IPS DF 6.9 (cell line): ENCODE results near the gene MUTYH.

ENCODE experiments used
- DNase-seq: peaks from one replicate; pipeline ENCODE4 v3.0.0-alpha.2; 2013; ENCODE audit warnings: low read depth, low spot score
- H3K27ac ChIP-seq: one replicate; pipeline ENCODE4 v1.5.1; 2013; ENCODE audit warnings: low read length, control low read depth
- H3K27me3 ChIP-seq: 2 replicates; pipeline ENCODE4 v1.6.1; 2013; ENCODE audit warnings: mild to moderate bottlenecking, low read length; ENCODE audit not compliant: control insufficient read depth, insufficient read depth
- H3K36me3 ChIP-seq: 2 replicates; pipeline ENCODE4 v1.6.1; 2013; ENCODE audit warnings: low read length; ENCODE audit not compliant: control insufficient read depth, insufficient read depth
- H3K4me1 ChIP-seq: 2 replicates; pipeline ENCODE4 v1.6.1; 2013; ENCODE audit warnings: low read length; ENCODE audit not compliant: control insufficient read depth, insufficient read depth
- H3K4me3 ChIP-seq: 2 replicates; pipeline ENCODE4 v1.5.1; 2013; ENCODE audit warnings: mild to moderate bottlenecking, low read length
- H3K9me3 ChIP-seq: 2 replicates; pipeline ENCODE4 v1.6.1; 2013; ENCODE audit warnings: low read length, inconsistent platforms; ENCODE audit not compliant: control insufficient read depth, insufficient read depth
- WGBS: extraction: QIAGEN DNeasy Blood & Tissue Kit; methylation state at CpG from one replicate; pipeline ENCODE4 v1.1.7; 2013; ENCODE audit warnings: mixed read lengths, missing lambda C conversion rate; ENCODE audit not compliant: insufficient read length, insufficient coverage; 5-methylcytosine and 5-hydroxymethylcytosine counted together

MUTYH gene

GRCh38 chr1:45334308-45335245 lies 5.7 kb downstream of the MUTYH start:
- no peaks in the 10 kb centered on the region for H3K4me1 ChIP-seq
- H3K27ac ChIP-seq = no peak overlapping the region
- H3K9me3 ChIP-seq = no peaks in the 10 kb centered on the region
- no peak overlapping the region for H3K4me3 ChIP-seq
- H3K36me3 ChIP-seq = peaks cover 25% of the 10 kb centered on the region
- no CpG with 5 or more reads among the region's 9 CpGs for WGBS
- H3K27me3 ChIP-seq = no peaks in the 10 kb centered on the region
- DNase-seq = no peak

- WGBS = no CpG with 5 or more reads among the region's 10 CpGs
- H3K36me3 ChIP-seq = peaks cover 26% of the 10 kb centered on the region
Measured at GRCh38 chr1:45332346-45332720, 7.9 kb downstream of the MUTYH start.

GRCh38 chr1:45331436-45332345 lies 8.5 kb downstream of the MUTYH start:
- DNase-seq = no peak
- H3K36me3 ChIP-seq = peaks cover 28% of the 10 kb centered on the region
- H3K4me3 ChIP-seq = no peak overlapping the region
- no peaks in the 10 kb centered on the region for H3K27me3 ChIP-seq
- H3K4me1 ChIP-seq = peaks cover 8% of the 10 kb centered on the region; the same call in 1 of the 2 replicates
- no peak overlapping the region for H3K27ac ChIP-seq
- no peaks in the 10 kb centered on the region for H3K9me3 ChIP-seq
- WGBS = no CpG with 5 or more reads among the region's 18 CpGs

More at GRCh38 chr1:45332346-45332720, 7.9 kb downstream of the MUTYH start:
- no peak for DNase-seq
- Histone ChIP-seq H3K9me3 (no peaks in the 10 kb centered on the region), H3K27me3 (no peaks in the 10 kb centered on the region), H3K27ac (no peak overlapping the region), H3K4me1 (peaks cover 5% of the 10 kb centered on the region; the same call in 1 of the 2 replicates), H3K4me3 (no peak overlapping the region)

- Histone ChIP-seq H3K27me3 (no peaks in the 10 kb centered on the region), H3K27ac (no peak overlapping the region), H3K4me3 (no peak overlapping the region), H3K36me3 (peaks cover 28% of the 10 kb centered on the region), H3K9me3 (no peaks in the 10 kb centered on the region), H3K4me1 (peaks cover 9% of the 10 kb centered on the region; the same call in 1 of the 2 replicates)
- no peak for DNase-seq
- WGBS = no CpG with 5 or more reads among the region's 4 CpGs
Measured at GRCh38 chr1:45329445-45329844, 10.8 kb downstream of the MUTYH start.

- H3K9me3 ChIP-seq = no peaks in the 10 kb centered on the region
- H3K36me3 ChIP-seq = peaks cover 22% of the 10 kb centered on the region
- H3K27me3 ChIP-seq = no peaks in the 10 kb centered on the region
- H3K4me3 ChIP-seq = no peak overlapping the region
- DNase-seq = no peak
- no peak overlapping the region for H3K27ac ChIP-seq
- H3K4me1 ChIP-seq = peaks cover 9% of the 10 kb centered on the region; the same call in 1 of the 2 replicates
- WGBS = no CpG with 5 or more reads among the region's 5 CpGs
Measured at GRCh38 chr1:45328680-45329079, 11.6 kb downstream of the MUTYH start.

GRCh38 chr1:45327644-45328515 lies 12.4 kb downstream of the MUTYH start:
- no CpG with 5 or more reads among the region's 19 CpGs for whole genome bisulfite sequencing
- no peak for DNase-seq
- Histone ChIP-seq H3K27me3 (no peaks in the 10 kb centered on the region), H3K9me3 (no peaks in the 10 kb centered on the region), H3K4me3 (no peak overlapping the region; the same call in 1 of the 2 replicates), H3K36me3 (peaks cover 20% of the 10 kb centered on the region), H3K27ac (no peak overlapping the region), H3K4me1 (peaks cover 9% of the 10 kb centered on the region; the same call in 1 of the 2 replicates)

GRCh38 chr1:45326627-45327623 lies 13.3 kb downstream of the MUTYH start, which contains the start of gene HPDL:
Gene HPDL (plus strand): TSS chr1:45326895. CDS start chr1:45327149, 254 bp downstream.
- Histone ChIP-seq H3K9me3 (no peaks in the 10 kb centered on the region), H3K27ac (no peak within 1 kb of the TSS), H3K36me3 (peaks cover 11% of the 10 kb centered on the region), H3K27me3 (no peaks in the 10 kb centered on the region), H3K4me3 (peak within 1 kb of the TSS; percentile 2; the same call in 1 of the 2 replicates), H3K4me1 (peaks cover 9% of the 10 kb centered on the region; the same call in 1 of the 2 replicates)
- WGBS = no CpG with 5 or more reads among the region's 96 CpGs
- DNase-seq = peak; percentile 75

- no CpG with 5 or more reads among the region's 6 CpGs for WGBS
- DNase-seq = no peak
- H3K27ac ChIP-seq = no peak overlapping the region
- peaks cover 9% of the 10 kb centered on the region; the same call in 1 of the 2 replicates for H3K4me1 ChIP-seq
- no peak overlapping the region for H3K4me3 ChIP-seq
- no peaks in the 10 kb centered on the region for H3K9me3 ChIP-seq
- H3K27me3 ChIP-seq = no peaks in the 10 kb centered on the region
- peaks cover 4% of the 10 kb centered on the region for H3K36me3 ChIP-seq
Measured at GRCh38 chr1:45325851-45326506, 14.3 kb downstream of the MUTYH start.
